Right atrium auricular region (tissue), 2 donors: ENCODE results near the gene LPIN1. TPM values are rescaled to one million over a fixed set of nuclear protein-coding genes. Genes with fewer than 3 reads are reported as not detected.
A peak's percentile ranks its signal among the peaks of the same experiment; 100 is the strongest.
"Not testable (repeated sequence)": the region's sequence is repeated elsewhere in the genome, so short reads cannot be mapped to it uniquely, and the experiment has no call there.

Experiments
- DNase-seq: peaks from one replicate; pipeline ENCODE4 v3.0.0-alpha.2; 2019; ENCODE audit warnings: low spot score
- H3K27ac ChIP-seq, 2 donors: fragments of 200-600 bp; sonication (generic); 1 replicate in 1 of 2; 2 replicates in 1 of 2; pipeline ENCODE4 v1.5.1; 2016 to 2019
- H3K27me3 ChIP-seq, 2 donors: fragments of 200-600 bp; sonication (generic); one replicate each; pipeline versions ENCODE4 v1.5.1 to v1.6.0; 2017 to 2019
- H3K36me3 ChIP-seq: fragments of 200-600 bp; sonication (generic); one replicate; pipeline ENCODE4 v1.5.1; 2016
- H3K4me1 ChIP-seq, 2 donors: fragments of 200-600 bp; sonication (generic); one replicate each; pipeline versions ENCODE4 v1.5.1 to v1.6.0; 2017 to 2019
- H3K4me3 ChIP-seq, 2 donors: fragments of 200-600 bp; sonication (generic); 1 replicate in 1 of 2; 2 replicates in 1 of 2; pipeline ENCODE4 v1.5.1; 2017 to 2019; ENCODE audit warnings: mild to moderate bottlenecking in 1 of 2, moderate library complexity in 1 of 2
- H3K9me3 ChIP-seq, 2 donors: fragments of 200-600 bp; sonication (generic); one replicate each; pipeline ENCODE4 v1.5.1; 2019
- CTCF ChIP-seq, 2 donors: fragments of 200-600 bp; sonication (generic); IDR thresholded peaks; one replicate each; pipeline ENCODE4 v1.5.1; 2019; ENCODE audit warnings: antibody characterized with exemption in 2 of 2
- total RNA-seq, 2 donors: library from RNA; depleted of rRNA; stranded (reverse); fragments of >200 nt; gene quantifications; one replicate each; pipeline ENCODE4 v1.1.0, GENCODE V29; 2016

Gene LPIN1
- total RNA-seq, 2 donors from 2014 or later: 21.0 to 27.4 TPM

DNA sequence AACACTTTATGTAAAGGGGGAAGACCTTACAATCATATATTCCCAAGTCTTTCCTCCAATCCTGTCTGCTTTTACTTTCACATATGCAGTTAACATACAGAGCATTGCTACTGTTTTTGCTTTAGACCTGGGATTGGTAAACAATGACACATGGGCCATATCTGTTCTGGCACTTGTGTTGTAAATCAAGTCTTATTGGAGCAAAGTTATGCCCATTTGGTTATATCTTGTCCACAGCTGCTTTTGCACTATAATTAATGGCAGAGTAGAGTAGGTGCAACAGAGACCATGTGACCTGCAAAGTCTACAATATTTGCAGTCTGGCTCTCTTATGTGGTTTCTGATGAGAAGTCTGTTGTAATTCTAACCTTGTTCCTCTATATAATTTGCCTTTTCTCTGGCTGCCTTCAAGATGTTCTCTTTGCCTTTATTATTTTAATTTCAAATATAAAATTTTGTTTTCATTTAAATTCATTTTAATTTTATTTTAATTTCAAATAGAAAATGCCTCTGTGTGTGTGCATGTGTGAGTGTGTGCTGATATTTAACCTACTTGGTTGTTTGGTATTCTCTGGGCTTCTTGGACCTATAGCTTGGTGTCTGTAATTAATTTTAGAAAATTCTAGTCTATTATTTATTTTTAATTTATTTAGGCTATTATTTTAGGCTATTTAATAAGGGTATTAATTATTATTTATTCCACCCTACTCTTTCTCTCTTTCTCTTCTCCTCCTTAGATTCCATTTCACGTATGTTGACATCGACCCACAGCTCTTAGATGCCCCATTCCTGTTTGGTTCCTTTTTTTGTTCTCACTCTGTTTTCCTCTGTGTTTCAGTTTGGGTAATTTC lies 16.8 kb upstream of the LPIN1 start:
- Histone ChIP-seq H3K4me1 (no peaks in the 10 kb centered on the region), H3K27me3 (no peaks in the 10 kb centered on the region), H3K9me3 (no peaks in the 10 kb centered on the region), H3K27ac (no peak overlapping the region), H3K36me3 (no peaks in the 10 kb centered on the region), H3K4me3 (no peak overlapping the region)
- DNase-seq: no peak
- no peak for TF ChIP-seq CTCF (IDR thresholded peaks at IDR 0.05)

DNA sequence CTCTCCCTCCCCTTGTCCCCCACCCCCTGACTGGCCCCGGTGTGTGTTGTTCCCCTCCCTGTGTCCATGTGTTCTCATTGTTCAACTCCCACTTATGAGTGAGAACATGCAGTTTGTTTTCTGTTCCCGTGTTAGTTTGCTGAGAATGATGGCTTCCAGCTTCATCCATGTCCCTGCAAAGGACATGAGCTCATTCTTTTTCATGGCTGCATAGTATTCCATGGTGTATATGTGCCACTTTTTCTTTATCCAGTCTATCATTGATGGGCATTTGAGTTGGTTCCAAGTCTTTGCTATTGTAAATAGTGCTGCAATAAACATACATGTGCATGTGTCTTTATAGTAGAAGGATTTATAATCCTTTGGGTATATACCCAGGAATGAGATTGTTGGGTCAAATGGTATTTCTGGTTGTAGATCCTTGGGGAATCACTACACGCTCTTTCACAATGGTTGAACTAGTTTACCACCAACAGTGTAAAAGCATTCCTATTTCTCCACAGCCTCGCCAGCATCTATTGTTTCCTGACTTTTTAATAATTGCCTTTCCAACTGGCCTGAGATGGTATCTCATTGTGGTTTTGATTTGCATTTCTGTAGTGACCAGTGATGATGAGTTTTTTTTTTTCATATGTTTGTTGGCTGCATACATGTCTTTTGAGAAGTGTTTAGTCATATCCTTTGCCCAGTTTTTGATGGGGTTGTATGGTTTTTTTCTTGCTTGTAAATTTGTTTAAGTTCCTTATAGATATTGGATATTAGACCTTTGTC lies 15.0 kb upstream of the LPIN1 start:
- H3K9me3 ChIP-seq, H3K27ac ChIP-seq, H3K4me3 ChIP-seq, H3K4me1 ChIP-seq, DNase-seq, H3K27me3 ChIP-seq, H3K36me3 ChIP-seq: not testable (repeated sequence)

DNA sequence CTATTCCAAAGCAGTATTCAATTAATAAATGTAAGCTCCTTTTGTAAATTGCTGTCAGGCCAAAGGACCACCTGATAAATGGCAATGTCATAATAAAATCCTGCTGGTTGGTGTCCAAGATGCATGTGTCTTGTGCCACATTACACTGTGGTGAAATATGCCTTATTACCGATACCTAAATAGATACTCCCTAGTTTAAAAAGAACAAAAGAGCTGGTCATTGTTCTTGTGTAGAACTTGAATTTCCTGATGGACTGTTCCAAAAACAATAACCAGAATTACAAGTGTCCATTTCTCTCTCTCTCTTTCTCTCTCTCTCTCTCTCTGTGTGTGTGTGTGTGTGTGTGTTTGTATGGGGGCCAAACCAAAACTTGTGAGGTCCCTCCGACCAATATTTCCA lies 13.8 kb upstream of the LPIN1 start:
- Histone ChIP-seq H3K4me1 (no peaks in the 10 kb centered on the region), H3K36me3 (no peaks in the 10 kb centered on the region)
- DNase-seq: no peak

DNA sequence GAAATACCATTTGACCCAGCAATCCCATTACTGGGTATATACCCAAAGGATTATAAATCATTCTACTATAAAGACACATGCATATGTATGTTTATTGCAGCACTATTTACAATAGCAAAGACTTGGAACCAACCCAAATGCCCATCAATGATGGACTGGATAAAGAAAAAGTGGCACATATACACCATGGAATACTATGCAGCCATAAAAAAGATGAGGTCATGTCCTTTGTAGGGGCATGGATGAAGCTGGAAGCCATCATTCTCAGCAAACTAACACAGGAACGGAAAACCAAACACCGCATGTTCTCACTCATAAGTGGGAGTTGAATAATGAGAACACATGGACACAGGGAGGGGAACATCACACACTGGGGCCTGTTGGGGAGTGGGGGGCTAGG lies 8.6 kb upstream of the LPIN1 start:
- H3K27me3 ChIP-seq, H3K36me3 ChIP-seq, H3K9me3 ChIP-seq, DNase-seq, H3K4me3 ChIP-seq, H3K4me1 ChIP-seq, H3K27ac ChIP-seq: not testable (repeated sequence)

More for the DNA sequence above, 13.8 kb upstream of the LPIN1 start:
- no peaks in the 10 kb centered on the region for H3K27me3 ChIP-seq
- no peak overlapping the region for H3K27ac ChIP-seq
- TF ChIP-seq CTCF (IDR thresholded peaks at IDR 0.05): no peak
- no peak overlapping the region for H3K4me3 ChIP-seq
- H3K9me3 ChIP-seq: no peaks in the 10 kb centered on the region

- no peaks in the 10 kb centered on the region for H3K9me3 ChIP-seq
- no peaks in the 10 kb centered on the region for H3K27me3 ChIP-seq
- peak overlapping the region in 1 of 2 donors; percentile 52 for H3K27ac ChIP-seq
- peaks cover 0 to 14% of the 10 kb centered on the region in 2 donors for H3K4me1 ChIP-seq
- DNase-seq: peak; percentile 90
- peak in 1 of 2 donors; percentile 61 for TF ChIP-seq CTCF (IDR thresholded peaks at IDR 0.05)
- H3K4me3 ChIP-seq: no peak overlapping the region
- no peaks in the 10 kb centered on the region for H3K36me3 ChIP-seq
These were observed 7.6 kb upstream of the LPIN1 start for GRCh38 chr2:11738589-11739436.

GRCh38 chr2:11740723-11741122 lies 5.7 kb upstream of the LPIN1 start:
- no peaks in the 10 kb centered on the region for H3K27me3 ChIP-seq
- DNase-seq: no peak
- H3K9me3 ChIP-seq: no peaks in the 10 kb centered on the region
- H3K4me1 ChIP-seq: peaks cover 0 to 33% of the 10 kb centered on the region in 2 donors
- no peak overlapping the region for H3K27ac ChIP-seq
- no peaks in the 10 kb centered on the region for H3K36me3 ChIP-seq
- TF ChIP-seq CTCF (IDR thresholded peaks at IDR 0.05): no peak
- no peak overlapping the region for H3K4me3 ChIP-seq
